Measurements from ENCODE around the gene SLC35D3.
"Not testable (repeated sequence)": the region's sequence is repeated elsewhere in the genome, so short reads cannot be mapped to it uniquely, and the experiment has no call there.

The SLC35D3 gene

DNA sequence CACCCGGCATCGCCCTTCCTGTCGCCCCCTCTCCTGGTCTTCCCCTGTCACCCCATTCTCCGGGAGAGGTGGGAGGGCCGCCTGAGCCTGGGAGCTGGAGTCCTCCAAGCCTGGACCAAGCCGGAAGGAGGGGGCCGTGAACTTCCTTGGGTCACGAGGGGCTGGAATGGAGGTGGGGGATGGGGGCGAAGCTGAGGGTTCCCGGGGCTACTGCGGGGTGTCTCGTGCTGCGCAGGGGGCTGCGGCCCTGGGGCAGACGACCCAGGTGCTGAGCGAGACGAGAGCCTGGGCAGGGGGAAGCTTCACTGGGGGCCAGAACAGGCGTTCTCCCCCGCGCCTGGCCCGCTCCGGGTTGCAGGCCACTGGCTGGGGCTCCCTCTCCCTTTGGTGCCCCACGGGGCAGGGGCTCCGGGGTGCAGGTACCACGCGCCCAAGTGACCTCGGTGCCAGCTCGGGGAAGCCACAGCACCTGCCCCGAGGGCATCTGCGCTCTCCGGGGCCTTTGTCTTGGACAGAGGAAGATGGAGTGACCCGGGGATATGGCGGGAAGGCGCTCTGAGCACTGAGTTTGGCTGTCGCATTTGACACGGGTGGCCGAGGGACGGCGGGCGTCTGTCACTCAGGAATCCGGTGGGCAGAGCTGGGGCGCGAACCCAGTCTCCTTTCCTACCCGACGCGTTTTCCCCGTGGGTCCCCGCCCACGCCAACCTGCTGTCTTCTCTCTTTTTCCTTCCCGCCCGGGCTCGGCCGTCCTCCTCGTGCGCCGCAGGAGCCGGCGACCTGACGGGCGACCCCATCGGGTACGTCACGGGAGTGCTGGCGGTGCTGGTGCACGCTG lies 1.2 kb downstream of the SLC35D3 start:
- peak; percentile 53 for DNase-seq

DNA sequence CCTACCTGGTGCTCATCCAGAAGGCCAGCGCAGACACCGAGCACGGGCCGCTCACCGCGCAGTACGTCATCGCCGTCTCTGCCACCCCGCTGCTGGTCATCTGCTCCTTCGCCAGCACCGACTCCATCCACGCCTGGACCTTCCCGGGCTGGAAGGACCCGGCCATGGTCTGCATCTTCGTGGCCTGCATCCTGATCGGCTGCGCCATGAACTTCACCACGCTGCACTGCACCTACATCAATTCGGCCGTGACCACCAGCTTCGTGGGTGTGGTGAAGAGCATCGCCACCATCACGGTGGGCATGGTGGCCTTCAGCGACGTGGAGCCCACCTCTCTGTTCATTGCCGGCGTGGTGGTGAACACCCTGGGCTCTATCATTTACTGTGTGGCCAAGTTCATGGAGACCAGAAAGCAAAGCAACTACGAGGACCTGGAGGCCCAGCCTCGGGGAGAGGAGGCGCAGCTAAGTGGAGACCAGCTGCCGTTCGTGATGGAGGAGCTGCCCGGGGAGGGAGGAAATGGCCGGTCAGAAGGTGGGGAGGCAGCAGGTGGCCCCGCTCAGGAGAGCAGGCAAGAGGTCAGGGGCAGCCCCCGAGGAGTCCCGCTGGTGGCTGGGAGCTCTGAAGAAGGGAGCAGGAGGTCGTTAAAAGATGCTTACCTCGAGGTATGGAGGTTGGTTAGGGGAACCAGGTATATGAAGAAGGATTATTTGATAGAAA lies 2.0 kb downstream of the SLC35D3 start:
- no peak for DNase-seq

DNA sequence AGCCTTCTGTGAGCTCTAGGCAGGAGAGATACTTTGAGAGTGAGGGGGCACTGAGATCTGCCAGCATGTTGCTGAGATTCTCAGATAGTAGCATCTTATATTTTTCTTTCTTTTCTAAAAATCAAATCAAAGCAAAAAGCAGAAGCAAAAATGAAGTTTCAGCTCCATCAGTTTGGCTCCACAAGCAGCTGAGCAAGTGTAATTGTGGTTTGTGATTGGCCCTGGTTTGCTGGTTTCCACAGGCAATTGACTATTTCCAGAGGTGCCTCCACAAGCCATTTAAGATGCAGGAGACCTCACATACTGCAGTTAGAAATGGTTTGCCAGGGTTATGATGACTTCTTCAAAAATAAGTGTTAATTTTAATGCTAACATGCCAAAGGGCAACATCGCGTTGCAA lies 4.3 kb downstream of the SLC35D3 start:
- DNase-seq, result no peak

DNA sequence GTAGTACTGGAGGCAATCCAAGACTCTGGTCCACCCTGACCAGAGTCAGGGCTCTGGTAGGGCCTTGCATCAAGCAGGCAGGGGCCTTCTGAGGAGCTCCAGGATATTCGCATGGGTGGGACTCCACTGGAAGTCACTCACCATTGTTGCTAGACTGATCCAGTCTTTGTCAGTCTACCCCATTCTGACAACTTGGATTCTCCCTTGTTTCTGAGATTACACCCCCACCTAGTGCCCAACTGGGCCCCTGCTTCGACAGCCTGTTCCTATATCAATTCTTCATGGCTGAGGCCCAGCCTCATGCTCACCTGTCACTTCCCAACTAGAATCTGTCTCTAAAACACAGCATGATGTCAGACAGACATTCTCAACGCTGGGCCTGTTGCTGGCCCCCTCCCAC lies 5.2 kb downstream of the SLC35D3 start:
- DNase-seq, result peak; percentile 14

DNA sequence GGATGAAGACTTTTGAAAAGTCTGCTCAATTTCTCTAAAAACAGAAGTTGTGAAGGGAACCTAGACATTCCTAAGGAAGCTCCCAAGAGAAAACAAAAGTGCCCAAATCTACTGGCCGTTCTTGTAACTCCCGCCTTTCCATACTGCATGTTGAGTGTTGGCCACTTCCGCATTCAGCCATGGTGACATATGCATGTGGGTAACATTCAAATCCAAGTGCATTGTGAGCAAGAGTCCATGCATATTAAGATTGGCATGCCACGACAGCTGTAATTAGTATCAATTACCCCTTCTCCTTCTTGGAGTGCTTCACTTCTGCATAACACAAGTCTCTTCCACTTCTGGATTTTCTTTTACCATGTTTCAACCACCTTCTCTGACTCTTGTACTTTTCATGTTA lies 8.4 kb downstream of the SLC35D3 start:
- DNase-seq, result no peak

DNA sequence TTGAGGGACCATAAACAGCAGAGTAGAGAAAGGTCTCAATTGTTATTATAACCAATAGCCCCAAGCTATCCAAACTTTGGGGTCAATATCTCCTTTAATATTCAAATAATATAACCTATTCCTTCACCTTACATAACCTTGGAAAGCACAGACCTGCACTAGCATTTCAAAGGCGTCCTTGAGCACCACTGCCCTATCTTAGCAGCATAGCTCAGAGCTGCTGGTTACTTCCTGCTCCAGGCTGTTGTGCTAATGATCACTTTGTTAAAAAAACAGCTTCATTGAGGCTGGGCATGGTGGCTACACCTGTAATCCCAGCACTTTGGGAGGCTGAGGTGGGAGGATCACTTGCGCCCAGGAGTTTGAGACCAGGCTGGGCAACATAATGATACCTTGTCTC lies 10.5 kb downstream of the SLC35D3 start:
- DNase-seq, result no peak

DNA sequence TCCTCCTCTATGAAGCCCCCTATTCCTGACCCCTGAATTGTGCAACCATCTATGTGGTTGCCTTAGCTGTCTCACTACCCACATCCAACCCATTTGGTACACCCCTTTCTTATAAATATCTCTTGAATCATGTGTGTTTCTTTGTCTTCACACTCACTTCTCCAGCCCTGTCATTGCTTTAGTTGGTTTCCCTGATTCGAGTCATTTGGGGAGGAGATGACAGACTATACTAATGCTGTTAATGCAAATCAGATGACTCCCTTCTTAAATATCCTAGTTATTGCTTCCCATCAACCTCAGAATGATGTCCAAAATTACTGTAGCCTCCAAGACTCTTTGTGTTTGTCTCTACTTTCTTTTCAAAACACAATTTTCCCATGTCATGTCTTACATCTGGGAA lies 23.0 kb downstream of the SLC35D3 start:
- DNase-seq, result no peak

DNA sequence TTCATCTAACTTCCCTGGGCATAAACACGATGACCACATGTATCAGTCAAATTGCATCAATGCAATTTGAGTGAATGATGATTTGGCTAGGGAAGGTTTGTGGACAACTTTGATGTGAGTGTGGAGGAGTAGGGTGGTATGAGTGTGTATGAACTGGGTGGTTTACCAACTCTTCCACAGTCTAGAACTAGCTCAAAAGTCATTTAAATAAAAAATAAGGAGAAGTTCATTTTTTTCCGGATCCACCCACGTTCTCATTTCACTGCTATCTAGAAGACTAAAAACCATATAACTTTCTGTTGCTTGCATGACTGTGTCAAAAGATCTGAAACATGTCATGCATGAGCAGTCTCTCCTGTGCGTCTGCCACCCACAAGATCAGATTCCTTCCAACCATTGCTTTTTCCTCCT lies 23.6 kb downstream of the SLC35D3 start:
- no peak for DNase-seq

DNA sequence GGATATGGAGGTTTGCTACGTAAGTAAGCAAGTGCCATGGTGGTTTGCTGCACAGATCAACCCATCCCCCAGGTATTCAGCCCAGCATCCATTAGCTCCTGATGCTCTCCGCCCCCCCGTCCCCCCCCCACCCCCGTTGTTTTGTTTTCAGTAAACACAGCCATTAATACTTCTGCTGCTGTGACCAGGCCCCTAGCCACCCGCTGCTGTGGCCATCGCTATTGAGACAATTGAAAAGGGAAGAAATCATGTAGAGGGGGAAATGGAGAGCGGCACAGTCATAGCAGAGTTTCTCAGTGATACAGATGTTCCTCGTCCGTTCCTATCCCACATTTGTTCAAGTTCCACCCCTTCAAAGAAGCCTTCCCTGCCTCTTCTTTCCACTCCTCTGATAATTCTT lies 24.9 kb downstream of the SLC35D3 start:
- no peak for DNase-seq

DNA sequence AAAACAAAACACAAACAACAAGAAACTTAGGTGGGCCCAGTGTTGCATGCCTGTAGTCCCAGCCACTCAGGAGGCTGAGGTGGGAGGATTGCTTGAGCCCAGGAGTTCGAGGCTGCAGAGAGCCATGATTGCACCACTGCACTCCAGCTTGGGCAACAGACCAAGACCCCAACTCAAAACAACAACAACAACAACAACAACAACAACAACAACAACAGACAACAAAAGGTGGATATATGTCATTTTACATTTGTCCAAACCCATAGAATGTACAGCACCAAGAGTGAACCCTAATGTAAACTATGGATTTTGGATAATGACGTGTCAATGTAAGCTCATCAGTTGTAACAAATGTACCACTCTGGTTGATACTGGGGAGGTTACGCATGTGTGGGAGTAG lies 27.9 kb downstream of the SLC35D3 start:
- not testable (repeated sequence) for DNase-seq

DNA sequence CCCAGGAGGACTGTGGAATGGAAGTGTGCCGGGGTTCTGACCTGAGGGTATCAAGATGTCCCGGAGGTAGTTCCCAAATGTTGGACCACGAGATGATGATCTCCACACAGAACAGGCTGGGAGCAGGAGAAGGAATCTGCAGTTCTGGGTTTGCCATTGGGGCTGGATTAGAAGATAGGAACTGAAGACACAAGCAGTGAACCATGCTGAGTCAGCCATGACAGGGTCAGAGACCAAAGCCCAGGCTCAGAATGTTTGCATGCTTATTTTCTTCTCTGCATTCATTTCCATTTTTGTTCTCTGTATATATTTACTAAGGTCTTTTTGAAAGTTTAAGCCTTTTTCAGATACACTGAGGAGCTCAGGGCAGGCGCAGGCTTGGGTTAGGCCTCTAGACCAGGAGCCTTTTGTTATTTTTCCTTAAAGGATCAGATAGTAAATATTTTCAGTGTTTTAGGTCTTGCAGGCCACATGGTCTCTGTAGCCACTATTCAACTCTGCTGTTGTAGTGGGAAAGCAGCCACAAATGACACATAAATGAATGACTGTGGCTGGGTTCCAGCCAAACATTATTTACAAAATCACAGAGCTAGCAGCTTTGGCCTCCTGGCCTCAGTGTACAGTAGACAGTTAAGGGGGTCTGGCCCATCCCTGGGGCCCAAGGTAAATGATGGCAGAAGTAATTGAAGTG lies 28.5 kb downstream of the SLC35D3 start:
- DNase-seq, result no peak

DNA sequence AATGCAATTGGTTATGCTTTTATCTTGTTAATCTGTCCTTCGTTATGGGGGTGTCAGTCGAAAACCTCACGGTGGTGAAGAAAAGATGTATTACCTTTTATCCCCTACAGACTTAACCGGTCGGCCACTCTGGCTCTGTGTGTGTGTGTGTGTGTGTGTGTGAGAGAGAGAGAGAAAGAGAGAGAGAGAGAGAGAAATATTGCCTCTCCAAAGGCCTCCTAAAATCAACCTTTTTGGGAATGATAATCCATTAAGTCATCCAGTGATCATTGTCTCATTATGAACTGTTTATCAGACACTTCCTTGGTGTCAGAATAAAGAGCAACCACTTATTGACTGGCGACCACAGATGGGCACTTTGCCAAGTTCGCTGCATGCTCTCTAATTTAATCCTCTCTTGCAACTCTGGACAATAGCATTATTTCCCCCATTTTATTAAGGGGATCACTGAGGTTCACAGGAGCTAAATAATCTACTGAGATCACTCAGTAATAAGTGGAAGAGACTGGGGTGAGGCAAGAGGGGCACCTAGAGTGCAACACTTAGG lies 30.7 kb downstream of the SLC35D3 start:
- DNase-seq, result no peak

DNA sequence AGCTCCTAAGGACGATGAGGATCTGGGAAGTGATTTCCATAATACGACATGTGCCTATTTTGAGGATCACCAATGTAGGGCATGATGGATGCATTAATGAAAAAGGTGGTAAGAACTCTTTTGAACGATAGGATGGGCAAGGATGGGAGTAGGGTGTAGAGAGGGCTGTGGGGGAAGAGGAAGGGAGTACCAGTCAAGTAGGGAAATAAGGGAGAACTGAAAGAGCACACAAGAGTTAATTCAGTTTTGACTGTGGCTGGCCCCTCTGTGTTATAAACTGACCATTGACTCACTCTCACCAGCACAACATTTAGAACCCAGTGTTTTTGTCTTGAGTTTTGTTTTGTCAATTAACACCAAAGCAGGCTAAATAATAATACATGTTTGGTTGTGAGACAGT lies 33.0 kb downstream of the SLC35D3 start:
- no peak for DNase-seq

DNA sequence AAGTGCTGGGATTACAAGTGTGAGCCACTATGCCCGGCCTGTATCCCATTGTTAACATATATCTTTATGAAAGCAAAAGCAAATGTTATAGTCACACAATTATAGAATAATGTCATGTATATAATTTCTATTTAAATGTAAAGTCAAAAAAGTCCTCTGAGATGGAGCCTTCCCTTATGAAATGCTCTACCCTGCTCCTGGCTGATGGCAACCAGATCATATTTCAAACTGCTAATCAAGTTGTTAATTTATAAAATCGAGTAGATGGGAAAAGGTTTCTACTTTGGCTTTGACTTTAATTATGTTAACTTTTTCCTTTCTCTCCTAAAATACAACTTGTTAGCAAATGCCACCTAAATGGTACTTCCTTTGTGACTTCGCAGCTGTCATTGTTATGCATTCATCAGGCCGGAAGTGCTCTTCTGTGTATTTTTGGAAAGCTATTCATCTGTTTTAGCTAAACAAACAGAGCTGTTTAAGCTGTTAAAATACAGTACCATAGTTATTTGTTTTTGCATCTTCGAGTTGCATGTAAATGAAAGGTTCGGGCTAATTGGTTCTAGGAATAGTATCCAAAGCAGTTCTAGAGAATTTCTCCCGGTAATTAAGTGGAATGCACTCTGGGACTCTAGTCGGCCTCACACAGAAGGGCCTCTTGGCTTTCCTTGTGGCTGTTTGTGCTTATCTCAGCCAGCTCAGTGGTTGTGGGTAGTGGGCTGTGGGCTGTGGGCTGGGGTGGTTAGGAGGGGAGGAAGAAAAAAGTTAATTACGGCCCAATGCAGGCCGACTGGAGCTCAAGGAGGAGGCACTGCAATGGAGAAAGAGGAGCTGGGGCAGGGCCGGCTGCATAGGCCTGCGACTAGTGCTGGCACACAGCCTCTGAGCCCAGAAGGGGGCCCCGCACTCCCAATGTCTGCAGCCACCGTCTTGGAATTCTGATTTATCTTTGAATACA lies 34.8 kb downstream of the SLC35D3 start:
- no peak for DNase-seq

DNA sequence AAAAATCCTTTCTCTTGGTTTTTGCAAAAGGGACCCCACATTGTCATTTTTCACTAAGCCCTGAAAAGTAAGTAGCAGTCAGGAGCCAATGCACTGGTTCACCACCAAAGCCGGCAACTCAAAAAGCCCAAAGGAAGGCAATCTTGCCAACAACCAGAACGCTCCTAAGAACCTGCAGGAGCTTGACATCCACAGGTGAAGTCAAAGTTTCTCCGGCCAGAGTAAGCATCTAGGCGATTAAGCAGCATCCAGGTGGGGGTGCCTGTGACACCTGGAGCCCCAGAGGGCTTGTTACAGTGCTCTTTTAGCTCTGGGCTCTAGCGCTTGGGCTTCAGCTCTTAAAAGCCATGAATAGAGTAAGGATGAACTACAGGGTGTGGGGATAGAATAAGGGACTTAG lies 36.1 kb downstream of the SLC35D3 start:
- DNase-seq, result no peak

DNA sequence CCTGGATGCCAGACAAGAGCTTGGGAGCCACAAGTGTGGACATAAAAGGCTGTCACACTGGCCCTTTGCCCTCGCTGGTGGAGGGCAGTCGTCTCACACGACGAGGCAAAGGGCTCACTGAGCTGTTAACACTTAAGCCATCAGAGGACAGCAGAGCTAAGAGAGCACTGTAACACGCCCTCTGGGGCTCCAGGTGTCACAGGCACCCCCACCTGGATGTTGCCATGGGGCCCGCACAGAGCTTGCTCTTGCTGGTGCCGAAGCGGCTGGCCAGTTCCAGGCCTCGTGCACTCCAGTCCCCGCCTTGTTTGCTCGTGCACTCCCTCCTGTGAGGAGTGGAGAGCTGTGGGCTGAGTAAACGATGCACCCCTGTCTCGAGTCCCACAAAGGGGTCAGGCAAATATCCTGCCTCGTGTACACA lies 37.4 kb downstream of the SLC35D3 start:
- no peak for DNase-seq

DNA sequence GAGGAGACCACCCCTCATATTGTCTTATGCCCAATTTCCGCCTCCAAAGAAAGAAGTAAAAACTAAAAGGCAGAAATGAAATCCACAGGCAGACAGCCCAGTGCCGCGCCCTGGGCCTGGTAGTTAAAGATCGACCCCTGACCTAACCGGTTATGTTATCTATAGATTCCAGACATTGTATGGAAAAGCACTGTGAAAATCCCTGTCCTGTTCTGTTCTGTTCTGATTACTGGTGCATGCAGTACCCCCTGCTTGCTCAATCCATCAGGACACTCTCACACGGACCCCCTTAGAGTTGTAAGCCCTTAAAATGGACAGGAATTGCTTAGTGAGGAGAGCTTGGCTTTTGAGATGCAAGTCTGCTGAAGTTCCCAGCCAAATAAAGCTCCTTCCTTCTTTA lies 37.8 kb downstream of the SLC35D3 start:
- DNase-seq, result not testable (repeated sequence)

DNA sequence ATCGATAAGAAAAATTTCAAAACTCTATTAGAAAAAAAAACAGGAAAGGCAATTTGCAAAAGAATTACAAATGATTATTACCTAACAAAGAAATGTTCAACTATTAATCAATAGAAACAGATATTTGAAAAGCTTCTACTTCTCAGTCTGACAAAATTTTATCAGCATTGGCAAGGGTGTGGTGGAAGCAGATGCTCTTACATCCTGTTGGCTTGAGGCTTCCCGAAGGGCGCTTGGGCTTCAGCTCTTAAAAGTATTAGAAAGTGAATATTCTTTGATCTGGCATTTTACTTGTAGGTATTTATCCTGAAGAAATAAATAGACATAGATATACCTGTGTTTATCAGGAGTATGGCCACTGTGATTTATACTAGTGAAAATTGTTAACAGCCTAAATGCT lies 38.7 kb downstream of the SLC35D3 start:
- DNase-seq, result no peak

DNA sequence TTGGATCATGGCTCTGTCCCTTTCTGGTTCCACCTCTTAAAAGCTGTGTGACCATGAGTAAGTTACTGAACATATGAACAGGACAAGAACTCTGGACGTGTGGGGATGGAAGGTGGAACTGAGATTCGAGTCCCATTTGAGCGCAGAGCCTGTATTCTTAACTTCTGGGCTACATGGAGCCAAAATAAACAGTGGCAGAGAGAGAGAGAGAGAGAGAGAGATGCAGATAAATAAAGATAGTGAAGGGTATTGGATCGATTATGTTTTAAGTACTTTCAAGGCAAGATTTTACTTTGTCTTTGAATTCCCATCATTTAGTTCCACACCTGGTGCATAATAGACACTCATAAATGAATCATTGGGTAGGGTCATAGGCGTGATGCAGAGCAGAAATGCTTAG lies 39.7 kb downstream of the SLC35D3 start:
- no peak for DNase-seq

DNA sequence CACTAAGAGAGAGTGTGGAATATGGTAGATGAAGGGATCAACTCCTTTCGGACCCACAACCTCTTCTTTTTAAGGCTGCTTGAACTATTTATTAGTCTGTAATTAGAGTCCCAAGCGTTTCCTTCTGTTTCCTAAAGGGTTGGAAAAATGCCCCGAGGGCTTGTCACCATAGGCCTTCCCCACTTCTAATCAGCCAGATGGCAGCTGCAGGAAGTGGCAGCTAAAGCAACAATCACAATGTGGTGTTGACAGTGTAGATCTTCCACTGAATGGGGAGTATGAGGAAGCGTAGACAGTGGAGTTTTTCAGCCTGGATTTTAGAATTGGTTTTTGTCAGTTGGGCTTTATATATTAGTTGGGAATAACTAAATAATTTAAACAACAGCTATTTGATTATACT lies 40.6 kb downstream of the SLC35D3 start:
- no peak for DNase-seq

DNA sequence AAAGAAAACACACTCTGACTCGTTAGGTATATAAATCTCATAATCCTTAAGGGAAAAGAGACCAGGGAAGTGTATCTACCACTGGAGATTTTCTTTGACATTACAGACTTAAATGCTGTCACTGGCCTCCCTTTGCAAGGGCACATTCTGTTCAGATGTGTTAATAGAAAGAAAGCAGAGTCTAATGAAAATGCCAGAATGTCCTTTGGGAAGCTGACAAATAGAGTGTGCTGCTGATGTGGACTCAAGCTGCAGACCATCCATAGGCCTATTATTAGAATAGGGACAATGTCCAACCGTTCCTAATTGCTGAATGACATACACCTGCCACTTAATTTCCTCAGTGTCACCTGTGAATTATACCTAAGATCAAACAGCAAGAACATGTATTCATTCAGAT lies 41.2 kb downstream of the SLC35D3 start:
- no peak for DNase-seq

DNA sequence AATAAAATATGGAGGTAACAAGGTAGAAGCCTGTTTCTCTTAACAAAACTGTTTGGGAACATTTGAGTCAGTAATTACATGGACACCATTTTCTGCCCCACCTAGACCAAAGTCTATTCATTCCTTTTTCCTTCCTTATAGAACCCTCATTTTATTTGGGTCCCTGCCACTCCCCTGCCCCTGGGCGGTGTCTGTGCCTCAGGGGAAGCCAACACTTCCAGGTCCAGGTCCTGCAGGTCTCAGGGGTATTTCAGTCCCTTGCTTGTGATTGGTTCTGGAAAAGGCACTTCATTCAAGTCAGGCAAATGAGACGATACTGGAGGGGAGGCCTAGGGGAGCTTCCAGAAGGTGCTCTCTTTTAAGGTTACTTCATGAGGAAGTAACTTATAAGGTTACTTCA lies 42.3 kb downstream of the SLC35D3 start:
- no peak for DNase-seq

Data from stimulated activated CD4-positive, alpha-beta T cell treated with anti-CD3 and anti-CD28 coated beads, Interleukin-15, amount 100 ng/mL, for 24 hours (primary cell).